PC-9 (cell line): ENCODE data around the gene LRP1-AS.

Experiments used
- CTCF ChIP-seq: fragments of 200-600 bp; sonication (generic); conservative IDR thresholded peaks from 2 replicates; pipeline ENCODE4 v1.6.1; 2017; ENCODE audit warnings: mixed run types, antibody characterized with exemption, mild to moderate bottlenecking, moderate library complexity
- EZH2 ChIP-seq: fragments of 200-600 bp; sonication (generic); IDR thresholded peaks from 2 replicates; pipeline ENCODE4 v1.8.0; 2017; ENCODE audit warnings: antibody characterized with exemption, low read depth

DNA sequence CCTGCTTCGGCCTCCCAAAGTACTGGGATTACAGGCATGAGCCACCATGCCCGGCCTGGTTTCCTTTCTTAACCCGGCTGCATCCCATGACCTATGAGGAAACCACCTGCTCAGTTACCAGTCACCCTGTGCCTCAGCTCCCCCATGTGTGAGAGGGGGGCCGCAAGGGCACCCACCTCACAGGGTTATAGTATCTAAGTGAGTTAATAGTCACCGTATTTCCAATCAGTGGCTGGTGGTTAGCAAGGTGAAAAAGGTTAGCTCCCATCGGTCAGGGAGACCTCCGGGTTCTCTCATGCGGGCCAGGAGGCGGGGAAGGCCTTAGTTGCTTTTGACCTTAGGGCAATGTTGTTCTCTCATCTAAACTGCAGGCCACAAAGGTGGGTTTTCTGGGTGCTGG, 12.5 kb downstream of the LRP1-AS start:
- TF ChIP-seq EZH2 (no peak), CTCF (no peak)
